Stimulated activated CD4-positive, alpha-beta T cell treated with anti-CD3 and anti-CD28 coated beads, TNF-alpha, amount 100 ng/mL, for 4 hours (primary cell): ENCODE results near the gene DYNLT4.
A peak's percentile ranks its signal among the peaks of the same experiment; 100 is the strongest.
"Not testable (repeated sequence)": the region's sequence is repeated elsewhere in the genome, so short reads cannot be mapped to it uniquely, and the experiment has no call there.

Experiments used
- DNase-seq, 3 experiments: peaks; one replicate each; pipeline ENCODE4 v3.0.0-alpha.2; 2020; ENCODE audit warnings: low read depth in 3 of 3

Gene DYNLT4

DNA sequence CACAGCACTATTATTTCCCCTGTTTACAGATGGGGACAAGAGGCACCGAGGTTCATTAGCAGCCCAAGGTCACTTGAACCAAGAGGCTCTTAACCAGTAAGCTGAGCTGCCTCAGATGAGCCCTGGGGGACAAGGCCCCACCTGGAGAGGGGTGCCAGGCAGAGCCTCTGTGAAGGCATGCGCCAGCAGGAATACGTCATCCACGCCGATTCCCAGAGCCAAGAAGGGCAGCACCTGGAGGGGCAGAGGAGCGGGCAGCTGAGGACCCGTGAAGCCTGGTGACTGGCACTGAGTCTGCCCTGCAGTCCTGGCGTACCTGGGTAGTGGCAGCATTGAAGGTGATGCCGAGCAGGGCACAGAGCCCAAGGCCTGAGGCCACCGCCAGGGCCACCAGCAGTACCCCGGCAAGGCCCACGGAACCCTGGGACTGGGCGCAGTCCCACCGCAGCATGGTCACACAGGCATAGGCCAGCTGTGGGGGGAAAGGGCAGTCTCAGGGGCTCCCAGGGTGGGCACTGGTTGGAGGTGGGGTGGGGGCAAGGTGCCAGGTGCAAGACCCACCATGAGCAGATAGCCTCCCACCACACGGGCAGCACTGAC, 21.8 kb upstream of the DYNLT4 start:
- DNase-seq = no peak

DNA sequence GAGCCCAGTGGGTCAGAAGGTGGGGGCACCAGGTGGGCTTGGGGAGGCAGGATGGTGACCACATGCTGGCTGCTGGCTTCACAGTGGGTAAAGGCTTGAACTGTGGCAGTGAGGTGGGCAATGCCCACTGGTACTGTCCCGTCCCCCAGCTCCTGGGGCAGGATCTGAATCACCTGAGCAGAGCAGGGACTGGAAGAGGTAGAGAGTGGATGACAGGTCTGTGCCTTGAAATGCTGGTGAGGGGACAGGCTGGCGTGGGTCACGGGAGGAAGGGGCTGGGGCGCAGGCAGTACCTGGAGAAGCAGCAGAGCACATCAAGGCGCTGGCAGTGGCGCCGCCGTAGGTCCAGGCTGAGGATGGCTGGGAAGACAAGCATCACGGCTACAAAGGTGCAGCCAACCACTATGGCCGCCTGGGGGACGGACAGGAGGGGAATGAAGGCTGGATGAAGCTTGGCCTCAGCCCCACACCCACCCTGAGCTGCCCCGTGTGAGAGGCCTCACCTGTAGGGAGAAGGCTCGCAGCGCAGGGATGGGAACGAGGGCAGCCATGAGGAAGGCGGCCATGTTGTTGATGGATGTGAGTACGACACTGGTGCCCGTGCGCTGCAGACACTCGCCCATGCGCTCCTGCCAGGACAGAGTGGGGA, 21.0 kb upstream of the DYNLT4 start:
- no peak for DNase-seq

DNA sequence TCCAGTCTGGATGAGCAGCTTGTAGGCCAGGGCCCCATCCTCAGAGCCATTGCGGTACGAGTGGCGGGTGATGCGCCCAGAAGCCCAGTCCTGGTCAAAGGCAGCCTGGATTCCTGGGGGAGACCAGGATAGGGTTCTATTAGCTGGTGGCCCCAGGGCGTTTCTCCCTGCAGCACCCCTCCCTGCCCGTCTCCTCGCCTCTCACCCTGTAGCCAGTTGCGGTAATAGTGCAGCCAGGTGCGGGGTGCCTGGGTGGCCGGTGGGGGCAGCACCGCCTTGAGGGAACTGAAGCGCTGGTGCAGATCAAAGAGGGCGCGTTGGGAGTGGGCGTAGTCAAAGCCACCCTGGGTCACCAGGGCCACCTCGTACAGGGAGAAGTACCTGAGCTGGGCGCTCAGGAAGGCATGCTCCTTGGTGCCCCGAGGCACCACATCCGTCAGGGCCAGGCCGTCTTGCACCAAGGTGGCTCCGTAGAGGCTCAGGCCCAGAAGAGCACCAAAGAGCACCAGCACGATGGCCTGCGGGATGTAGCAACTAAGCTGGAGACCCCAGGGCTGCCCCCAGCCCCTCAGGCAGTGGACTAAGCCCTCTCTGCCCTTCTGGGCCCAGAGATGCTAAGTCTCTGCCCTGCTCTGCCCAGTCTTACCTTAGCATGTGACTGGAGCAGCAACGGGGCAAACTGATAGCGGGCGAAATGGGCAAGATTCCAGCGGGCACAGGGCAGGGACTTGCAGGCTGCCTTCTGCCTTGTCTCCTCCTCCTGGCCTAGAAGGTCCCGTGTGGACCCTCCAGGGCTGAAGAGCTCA, 20.2 kb upstream of the DYNLT4 start:
- DNase-seq = no peak

DNA sequence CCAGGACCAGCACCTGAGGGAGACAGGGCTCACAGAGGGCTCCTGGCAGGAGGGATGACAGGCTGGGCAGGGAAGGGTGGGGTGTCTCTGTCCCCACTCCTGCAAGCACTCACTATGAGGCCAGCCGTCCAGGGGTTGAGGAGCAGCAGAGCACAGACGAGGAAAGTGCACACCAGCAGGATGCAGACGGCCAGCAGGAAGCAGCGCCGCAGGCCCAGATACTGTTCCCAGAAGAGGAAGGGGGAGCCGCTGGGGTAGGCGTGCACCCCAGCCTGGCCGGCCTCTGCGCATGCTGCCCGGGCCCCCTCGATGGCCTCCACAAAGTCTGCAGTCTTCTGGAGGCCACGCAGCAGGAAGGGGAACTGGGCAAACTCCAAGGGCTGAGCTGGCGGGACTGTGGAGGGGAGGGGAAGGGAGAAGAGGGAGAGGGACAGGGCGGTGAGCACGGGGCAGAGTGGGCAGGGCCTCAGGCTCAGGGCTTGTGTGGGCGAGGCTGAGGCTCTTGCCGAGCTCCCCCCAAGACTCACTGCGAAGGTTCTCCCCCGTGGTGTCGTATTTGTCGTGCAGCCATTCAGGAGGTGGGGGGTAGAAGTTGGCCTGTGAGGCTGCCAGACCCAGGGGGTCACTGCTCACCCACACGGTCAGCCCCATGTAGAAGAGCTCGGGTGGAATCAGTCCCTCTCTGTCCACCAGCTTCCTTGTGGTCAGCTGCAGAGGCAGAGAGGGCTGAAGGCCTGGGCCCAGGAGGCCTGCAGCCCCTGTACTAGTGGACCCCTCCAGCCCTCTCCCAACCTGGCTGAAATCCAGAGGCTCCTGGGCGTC, 19.4 kb upstream of the DYNLT4 start:
- DNase-seq = no peak

DNA sequence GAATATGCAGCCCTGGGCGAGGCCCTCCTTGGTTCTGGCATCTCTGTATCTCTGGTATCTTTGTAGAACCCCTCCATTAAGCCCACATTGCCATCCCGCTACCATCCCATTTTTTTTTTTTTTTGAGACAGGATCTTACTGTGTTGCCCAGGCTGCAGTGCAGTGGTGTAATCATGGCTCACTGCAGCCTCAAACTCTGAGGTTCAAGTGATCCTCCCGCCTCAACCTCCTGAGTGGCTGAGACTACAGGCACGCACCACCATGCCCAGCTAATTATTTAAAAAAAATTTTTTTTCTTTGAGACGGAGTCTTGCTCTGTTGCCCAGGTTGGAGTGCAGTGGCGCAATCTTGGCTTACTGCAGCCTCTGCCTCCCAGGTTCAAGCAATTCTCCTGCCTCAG, 17.2 kb upstream of the DYNLT4 start:
- DNase-seq = not testable (repeated sequence)

DNA sequence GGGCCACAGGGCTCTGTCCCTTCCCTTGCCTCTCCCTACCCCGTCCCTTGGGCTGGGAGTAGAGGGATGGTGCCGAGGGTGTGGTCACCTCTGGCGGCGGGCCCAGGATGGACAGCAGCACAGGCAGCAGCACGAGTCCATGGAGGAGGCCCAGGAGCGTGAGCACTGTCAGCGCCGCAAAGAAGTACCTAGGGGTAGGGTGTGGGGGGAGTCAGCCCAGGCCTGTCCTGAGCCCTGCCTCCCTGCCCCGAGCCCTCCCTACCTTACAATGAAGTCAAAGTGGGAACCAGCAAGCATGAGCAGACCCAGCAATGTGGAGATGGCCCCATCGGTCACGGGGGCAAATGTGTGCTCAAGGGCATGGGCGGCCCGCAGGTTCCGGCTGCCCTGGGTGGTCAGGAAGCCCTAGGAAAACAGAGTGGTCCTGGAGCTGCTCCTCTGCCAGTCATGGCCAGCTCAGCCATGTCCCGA, 15.9 kb upstream of the DYNLT4 start:
- no peak for DNase-seq

DNA sequence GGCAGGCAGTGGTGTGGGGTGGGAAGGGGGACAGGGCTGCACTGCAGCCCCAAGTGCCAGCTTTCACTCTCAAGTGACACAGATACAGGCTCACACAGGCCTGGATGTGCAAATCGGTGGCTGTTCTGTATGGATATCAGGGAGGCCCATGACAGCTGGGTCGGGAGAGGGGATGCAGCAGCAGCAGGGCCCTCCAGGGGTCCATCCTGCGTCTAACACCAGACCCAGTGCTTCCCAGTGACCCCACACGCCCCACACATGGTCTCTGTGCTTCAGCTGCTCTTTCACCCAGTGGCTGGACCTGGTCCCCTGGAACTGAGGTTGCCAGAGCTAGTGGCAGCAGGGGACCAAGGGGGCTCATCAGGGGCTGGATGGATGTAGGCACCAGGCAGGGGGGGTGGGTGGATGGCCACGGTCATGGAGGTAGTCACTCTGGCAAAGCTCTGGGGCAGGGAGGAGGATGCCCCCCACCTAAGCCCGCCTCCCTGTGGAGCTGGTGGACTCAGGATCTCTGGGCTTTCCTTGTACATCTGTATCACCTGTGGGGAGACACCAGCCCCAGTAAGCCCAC, 15.1 kb upstream of the DYNLT4 start:
- DNase-seq = no peak

DNA sequence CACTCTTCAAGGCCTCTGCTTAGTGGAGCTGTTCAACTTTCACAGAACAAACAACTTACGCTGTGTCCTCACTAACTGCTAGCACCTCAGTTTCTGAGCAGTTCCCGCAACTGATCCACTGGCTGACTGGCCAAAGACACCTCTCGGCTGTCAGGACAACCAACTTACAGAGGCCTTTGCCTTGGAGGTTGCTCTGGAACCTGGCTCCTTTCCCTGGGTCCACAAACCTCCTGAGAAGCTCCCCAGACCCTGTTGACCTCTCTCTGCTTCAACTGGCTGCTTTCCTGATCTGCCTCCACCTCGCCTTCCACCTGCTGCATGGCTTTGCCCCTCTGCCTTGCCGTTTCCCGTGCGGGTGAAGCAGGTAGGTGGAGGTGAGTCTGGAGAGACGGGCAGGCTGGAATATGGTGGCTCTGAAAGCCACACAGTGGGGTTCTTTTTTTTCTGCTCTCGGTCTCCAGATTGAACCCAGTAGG, 14.1 kb upstream of the DYNLT4 start:
- DNase-seq = no peak

DNA sequence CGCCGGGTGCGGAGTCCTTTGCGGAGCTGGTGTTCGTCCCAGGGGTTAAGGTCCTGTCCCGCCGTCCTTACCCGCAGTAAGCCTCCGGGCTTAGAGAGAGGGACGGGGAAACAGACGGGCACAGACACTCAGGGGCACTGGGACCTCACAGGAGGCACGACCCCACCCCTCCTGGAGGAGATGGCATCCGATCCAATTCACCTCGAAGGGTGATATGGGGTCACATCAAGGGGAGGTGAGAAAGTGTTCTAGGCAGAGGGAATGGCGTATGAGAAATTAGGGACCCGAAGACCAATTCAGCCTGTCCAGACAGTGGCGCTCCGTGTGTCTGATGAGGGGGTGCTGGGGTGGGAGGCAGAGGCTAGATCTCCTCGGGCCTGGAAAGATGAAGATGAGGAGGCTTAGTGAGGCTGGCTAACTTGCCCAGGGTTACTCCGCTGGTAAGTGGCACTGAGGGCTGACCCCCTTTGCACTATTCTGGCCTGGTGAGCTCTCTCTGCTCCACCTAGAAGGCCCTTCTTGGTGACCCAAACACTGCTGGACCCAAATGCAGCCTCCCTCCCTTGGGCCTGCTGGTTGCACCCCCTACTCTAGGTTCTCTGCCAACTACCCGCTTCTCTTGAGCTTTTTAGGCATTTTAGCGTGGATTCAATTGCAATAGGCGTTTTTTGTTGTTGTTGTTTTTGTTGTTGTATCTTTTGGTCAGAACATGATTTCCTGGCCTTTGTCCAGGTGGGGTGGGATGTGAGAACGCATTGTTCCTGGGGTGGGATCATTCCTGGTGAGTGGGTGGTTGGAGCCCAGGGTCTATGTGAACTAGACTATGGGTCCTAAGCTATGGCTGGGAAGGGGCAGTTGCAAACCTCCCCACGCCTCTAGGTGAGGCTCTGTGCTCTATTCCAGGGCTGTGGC, 13.4 kb upstream of the DYNLT4 start:
- DNase-seq = no peak

DNA sequence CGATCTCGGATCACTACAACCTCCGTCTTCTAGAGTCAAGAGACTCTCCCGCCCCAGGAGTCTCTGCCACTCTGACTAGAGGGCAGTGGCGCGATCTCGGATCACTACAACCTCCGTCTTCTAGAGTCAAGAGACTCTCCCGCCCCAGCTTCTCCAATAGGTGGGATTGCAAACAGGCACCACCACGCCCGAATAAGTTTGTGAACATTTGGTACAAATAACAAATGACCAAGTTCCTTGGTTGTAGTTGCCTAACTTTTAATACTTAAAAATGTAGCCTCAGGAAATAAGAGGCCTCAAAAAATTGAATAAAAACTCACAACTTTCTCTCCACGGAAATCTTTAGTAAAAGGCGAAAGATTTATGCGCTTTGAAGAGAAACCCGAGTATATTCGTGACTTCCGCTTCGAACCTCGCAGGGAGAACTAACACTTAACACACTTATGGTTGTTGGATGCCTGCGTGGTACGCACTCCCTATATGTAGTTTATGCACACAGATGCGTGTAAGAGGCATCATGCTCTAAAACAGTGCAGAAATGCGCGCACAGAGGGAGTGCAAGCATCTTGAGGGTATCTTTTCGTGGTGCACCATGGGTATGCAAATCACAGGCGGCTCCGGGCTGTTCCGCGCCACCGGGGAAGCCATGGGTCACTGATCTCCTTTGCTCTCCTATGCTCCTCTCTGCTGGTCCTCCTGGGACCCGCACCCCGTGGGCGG, 12.6 kb upstream of the DYNLT4 start:
- DNase-seq = peak in 2 of 3 experiments; percentile 52 to 74

DNA sequence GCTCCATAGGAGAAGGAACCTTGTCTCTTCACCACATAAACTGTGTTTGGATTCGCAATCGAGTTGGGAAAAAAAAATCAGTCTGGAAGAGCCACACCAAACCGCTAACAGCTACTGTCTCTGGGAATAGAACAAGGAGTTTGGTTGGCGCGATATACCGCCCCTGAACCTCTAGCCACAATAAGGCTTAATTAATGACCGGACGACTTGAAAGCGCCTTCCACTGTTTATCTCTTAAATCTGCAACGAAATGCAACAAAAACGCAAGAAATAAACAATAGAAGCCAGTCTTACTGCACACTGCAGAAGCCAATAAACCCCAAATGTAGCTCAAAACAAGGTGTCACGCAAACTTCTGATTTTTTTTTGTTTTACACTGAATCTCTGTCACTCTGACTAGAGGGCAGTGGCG, 12.1 kb upstream of the DYNLT4 start:
- DNase-seq = no peak

DNA sequence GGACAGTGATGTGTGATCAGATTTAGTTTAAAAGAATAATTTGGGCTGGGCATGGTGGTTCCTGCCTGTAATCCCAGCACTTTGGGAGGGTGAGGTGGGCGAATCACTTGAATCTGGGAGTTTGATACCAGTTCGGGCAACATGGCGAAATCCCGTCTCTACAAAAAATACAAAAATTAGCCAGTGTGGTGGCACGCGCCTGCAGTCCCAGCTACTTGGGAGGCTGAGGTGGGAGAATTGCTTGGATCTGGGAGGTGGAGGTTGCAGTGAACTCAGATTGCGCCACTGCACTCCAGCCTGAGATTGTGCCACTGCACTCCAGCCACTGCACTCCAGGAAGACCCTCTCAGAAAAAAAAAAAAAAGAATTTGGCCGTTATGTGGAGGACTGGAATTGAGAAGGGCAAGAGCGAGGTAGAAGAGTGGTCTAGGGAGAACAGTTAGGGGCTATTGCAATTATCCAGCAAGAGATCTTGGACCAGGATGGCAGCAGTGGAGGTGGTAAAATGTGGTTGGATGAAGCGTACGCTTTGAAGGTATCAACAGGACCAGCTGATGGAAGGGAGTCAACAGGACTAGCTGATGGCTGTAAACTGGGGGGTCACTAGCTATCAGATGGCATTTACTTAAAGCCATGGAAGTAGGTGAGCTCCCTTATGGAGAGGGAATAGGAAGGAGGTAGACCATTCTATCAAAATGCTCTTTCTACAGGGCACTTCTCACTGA, 10.8 kb upstream of the DYNLT4 start:
- no peak for DNase-seq

DNA sequence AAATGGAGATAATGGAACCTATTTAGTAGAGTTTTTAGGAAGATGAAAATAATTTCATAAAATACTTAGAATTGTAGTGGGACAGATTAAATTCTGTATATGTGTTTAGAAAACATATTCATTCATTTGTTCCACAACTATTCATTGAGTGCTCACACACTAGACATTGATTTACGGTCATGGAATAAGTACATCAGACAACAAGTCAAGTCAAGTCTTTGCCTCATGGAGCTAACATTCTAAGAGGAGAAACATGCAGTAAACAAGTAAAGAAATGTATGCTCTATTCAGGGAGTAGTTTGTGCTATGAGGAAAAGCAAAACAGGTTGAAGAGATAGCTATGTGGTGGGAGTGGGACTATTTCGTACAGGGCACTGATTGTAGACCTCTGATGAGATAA, 10.2 kb upstream of the DYNLT4 start:
- no peak for DNase-seq

DNA sequence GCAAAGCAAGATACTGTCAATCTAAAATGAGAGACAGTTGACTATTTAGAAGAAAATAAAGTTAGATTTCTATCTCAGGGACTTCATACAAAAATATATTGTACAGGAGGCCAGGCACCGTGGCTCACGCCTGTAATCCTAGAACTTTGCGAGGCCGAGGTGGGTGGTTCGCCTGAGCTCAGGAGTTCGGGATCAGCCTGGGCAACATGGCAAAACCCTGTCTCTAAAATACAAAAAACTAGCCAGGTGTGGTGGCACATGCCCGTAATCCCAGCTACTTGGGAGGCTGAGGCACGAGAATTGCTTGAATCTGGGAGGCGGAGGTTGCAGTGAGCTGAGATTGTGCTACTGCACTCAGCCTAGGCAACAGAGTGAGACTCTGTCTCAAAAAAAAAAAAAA, 8.8 kb upstream of the DYNLT4 start:
- DNase-seq = not testable (repeated sequence)

DNA sequence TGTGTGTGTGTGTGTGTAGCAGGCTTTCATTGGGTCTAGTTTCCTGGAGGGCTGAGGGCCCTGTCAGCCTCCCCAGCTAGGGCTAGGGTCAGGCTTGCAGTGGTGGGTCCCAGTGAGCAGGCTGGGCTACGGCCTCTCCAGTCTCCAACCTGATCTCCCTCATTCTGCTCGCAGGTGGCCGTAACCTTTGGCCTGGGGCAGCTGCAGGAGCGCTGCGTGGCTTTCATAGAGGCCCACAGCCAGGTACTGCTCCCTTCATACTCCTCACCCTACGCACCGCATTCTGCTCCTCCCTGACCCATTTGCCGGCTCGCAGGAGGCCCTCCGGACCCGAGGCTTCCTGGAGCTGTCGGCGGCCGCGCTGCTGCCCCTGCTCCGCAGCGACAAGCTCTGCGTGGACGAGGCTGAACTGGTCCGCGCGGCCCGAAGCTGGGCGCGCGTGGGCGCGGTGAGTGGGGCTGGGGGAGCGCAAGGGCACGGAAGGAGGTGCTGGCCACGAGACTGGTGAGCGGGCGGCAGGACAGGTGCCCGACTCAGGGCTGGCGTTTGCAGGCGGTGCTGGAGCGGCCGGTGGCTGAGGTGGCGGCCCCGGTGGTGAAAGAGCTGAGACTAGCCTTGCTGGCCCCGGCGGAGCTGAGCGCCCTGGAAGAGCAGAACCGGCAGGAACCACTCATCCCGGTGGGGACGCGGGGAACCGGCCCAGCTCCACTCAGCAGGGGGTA, 5.8 kb upstream of the DYNLT4 start:
- DNase-seq = no peak

DNA sequence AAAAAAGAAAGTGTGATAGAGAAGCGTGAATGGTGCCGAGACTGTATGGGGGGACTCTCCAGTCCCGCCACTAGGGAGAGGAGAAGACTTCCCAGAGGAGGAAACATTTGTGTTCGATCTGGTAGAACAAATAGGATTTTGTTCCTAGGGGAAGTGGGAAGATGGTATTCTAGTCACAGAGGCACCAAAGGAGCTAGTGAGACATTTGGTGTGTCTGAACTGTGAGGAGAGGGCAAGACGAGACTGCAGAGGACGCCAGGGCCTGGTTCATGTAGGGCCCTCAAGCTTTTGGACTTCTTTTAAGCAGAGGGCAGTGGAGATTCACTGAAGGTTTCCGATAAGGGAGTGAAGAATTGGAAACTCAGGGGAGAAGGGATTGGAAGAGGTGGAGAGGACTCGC, 4.1 kb upstream of the DYNLT4 start:
- DNase-seq = no peak

DNA sequence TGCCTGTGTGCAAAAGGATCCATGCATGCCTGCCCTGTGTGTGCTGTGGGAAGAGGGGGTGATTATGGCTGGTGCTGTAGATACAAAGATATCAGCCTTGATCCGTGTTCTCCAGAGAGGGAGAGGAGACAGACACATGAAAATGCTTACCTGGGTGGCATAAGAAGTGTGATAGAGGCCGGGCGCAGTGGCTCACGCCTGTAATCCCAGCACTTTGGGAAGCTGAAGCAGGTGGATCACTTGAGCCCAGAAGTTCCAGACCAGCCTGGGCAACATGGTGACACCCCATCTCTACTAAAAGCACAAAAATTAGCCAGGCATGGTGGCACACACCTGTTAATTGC, 3.6 kb upstream of the DYNLT4 start:
- not testable (repeated sequence) for DNase-seq

DNA sequence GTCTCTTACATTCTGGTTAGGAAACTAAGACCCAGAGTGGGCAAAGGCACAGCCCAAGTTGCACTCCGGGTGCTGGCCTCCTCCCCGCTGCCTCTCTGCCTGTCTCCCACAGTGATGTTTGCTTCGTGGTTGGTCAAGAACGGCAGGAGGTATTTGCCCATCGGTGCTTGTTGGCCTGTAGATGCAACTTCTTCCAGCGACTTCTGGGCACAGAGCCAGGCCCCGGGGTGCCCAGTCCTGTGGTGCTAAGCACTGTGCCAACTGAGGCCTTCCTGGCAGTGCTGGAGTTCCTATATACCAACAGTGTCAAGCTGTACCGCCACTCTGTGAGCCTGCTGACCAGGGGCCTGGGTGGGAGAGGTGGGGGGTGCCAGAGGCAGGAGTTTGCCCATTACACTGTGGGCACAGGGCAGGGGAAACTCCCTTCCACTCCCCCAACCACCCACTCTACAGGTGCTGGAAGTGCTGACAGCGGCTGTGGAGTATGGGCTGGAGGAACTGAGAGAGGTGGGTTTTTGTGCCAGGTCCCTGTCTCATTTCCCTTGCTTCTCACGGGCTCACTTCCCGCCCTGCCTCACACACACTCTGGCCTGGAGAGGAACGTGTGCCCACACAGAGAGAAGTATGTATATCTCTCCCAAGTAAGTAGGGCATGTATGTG, 3.1 kb upstream of the DYNLT4 start:
- DNase-seq = no peak
